Measurements from ENCODE around the gene LEFTY2.
A peak's percentile ranks its signal among the peaks of the same experiment; 100 is the strongest.

LEFTY2 gene

GRCh38 chr1:225909477-225909876, 31.5 kb downstream of the LEFTY2 start:
- ChIA-PET POLR2A (interaction anchor here (0.7 to 2.8 kb wide), 2 partner anchors 14 to 28 kb away, joined by 3 to 10 read pairs; partner anchors contain the start of gene PYCR2), CTCF (interaction anchor here (0.6 to 9.1 kb wide), 10 partner anchors 23 to 437 kb away, joined by 3 to 84 read pairs (median 7); partner anchors contain the start of gene TMEM63A)
- H3K4me1 ChIP-seq (ENCODE audit: control insufficient read depth, insufficient read depth, low read length): no peaks in the 10 kb centered on the region
- no peak overlapping the region for H3K4me3 ChIP-seq (ENCODE audit: low read depth, low read length)
- peaks cover 0 to 3% of the 10 kb centered on the region in 2 experiments; a peak in 1 of 3 replicates for H3K36me3 ChIP-seq (ENCODE audit: control insufficient read depth in 2 of 2, insufficient read depth in 1 of 2, low read length in 2 of 2)
- H3K9me3 ChIP-seq (ENCODE audit: control insufficient read depth, insufficient read depth, low read depth, low read length): no peaks in the 10 kb centered on the region
- H3K27ac ChIP-seq (ENCODE audit: extremely low read depth, low read depth, low read length): no peak overlapping the region
- TF ChIP-seq, protein P1, sequence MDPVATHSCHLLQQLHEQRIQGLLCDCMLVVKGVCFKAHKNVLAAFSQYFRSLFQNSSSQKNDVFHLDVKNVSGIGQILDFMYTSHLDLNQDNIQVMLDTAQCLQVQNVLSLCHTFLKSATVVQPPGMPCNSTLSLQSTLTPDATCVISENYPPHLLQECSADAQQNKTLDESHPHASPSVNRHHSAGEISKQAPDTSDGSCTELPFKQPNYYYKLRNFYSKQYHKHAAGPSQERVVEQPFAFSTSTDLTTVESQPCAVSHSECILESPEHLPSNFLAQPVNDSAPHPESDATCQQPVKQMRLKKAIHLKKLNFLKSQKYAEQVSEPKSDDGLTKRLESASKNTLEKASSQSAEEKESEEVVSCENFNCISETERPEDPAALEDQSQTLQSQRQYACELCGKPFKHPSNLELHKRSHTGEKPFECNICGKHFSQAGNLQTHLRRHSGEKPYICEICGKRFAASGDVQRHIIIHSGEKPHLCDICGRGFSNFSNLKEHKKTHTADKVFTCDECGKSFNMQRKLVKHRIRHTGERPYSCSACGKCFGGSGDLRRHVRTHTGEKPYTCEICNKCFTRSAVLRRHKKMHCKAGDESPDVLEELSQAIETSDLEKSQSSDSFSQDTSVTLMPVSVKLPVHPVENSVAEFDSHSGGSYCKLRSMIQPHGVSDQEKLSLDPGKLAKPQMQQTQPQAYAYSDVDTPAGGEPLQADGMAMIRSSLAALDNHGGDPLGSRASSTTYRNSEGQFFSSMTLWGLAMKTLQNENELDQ (tag by site-specific recombination; IDR thresholded peaks at IDR 0.05; ENCODE audit: low read depth): no peak
- TF ChIP-seq SCRT2 (tag by site-specific recombination; IDR thresholded peaks at IDR 0.05) (peak; percentile 82), GLI2 (tag by site-specific recombination; IDR thresholded peaks at IDR 0.05; ENCODE audit: borderline replicate concordance, low read depth) (no peak), SCRT1 (tag by site-specific recombination; IDR thresholded peaks at IDR 0.05; ENCODE audit: borderline replicate concordance) (peak; percentile 85; the same call in 1 of the 2 replicates), HIC1 (tag by site-specific recombination; IDR thresholded peaks at IDR 0.05) (0 out of 2 replicates have a peak, but pooled peaks have one; percentile 58)

DNA sequence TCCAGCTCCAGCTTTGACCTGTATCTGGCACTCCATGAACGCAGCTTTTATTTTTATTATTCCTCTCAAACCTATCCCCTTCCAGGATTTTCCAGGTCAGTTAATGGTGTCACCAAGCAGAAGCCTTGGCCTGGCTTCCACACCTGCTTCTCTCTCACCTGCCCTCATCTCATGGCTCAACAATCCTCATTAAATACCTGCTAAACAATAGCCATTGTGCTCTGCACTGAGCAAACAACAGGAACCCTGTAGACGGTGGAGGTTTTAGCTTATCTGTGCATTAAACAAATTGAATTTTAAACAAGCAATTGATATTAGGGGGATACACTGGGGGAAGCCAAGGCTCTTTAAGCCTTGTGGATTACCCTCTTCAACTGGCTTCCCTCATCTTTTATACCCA, 32.2 kb downstream of the LEFTY2 start:
- TF ChIP-seq ZBTB8A (tag by site-specific recombination; IDR thresholded peaks at IDR 0.05): no peak
- no peak for TF ChIP-seq GFI1B (tag by site-specific recombination; IDR thresholded peaks at IDR 0.05)
- TF ChIP-seq ZNF777 (tag by site-specific recombination; IDR thresholded peaks at IDR 0.05; ENCODE audit: borderline replicate concordance): no peak
- TF ChIP-seq, protein P2, sequence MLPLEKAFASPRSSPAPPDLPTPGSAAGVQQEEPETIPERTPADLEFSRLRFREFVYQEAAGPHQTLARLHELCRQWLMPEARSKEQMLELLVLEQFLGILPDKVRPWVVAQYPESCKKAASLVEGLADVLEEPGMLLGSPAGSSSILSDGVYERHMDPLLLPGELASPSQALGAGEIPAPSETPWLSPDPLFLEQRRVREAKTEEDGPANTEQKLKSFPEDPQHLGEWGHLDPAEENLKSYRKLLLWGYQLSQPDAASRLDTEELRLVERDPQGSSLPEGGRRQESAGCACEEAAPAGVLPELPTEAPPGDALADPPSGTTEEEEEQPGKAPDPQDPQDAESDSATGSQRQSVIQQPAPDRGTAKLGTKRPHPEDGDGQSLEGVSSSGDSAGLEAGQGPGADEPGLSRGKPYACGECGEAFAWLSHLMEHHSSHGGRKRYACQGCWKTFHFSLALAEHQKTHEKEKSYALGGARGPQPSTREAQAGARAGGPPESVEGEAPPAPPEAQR (tag by site-specific recombination; IDR thresholded peaks at IDR 0.05): no peak
- TF ChIP-seq KLF9 (tag by site-specific recombination; IDR thresholded peaks at IDR 0.05; ENCODE audit: low read depth): no peak
- TF ChIP-seq ZNF335 (tag by site-specific recombination; conservative IDR thresholded peaks at IDR 0.05): no peak
- TF ChIP-seq YY2 (tag by site-specific recombination; IDR thresholded peaks at IDR 0.05): no peak
- TF ChIP-seq EGR2 (tag by site-specific recombination; IDR thresholded peaks at IDR 0.05; ENCODE audit: low read depth): no peak
- no peaks in the 10 kb centered on the region for H3K36me3 ChIP-seq (ENCODE audit: control insufficient read depth in 2 of 2, insufficient read depth in 1 of 2, low read length in 2 of 2)
- no peaks in the 10 kb centered on the region for H3K4me1 ChIP-seq (ENCODE audit: control insufficient read depth, insufficient read depth, low read length)
- no peak overlapping the region for H3K4me3 ChIP-seq (ENCODE audit: low read depth, low read length)
- no peaks in the 10 kb centered on the region for H3K9me3 ChIP-seq (ENCODE audit: control insufficient read depth, insufficient read depth, low read depth, low read length)
- ChIA-PET CTCF (interaction anchor here (0.5 to 9.1 kb wide), 10 partner anchors 11 to 438 kb away, joined by 3 to 84 read pairs (median 4); partner anchors contain the start of genes EPHX1 and TMEM63A), POLR2A (interaction anchor here (0.7 to 0.8 kb wide), 2 partner anchors 15 to 28 kb away, joined by 3 read pairs; partner anchors contain the start of gene PYCR2)
- H3K27ac ChIP-seq (ENCODE audit: extremely low read depth, low read depth, low read length): no peak overlapping the region

DNA sequence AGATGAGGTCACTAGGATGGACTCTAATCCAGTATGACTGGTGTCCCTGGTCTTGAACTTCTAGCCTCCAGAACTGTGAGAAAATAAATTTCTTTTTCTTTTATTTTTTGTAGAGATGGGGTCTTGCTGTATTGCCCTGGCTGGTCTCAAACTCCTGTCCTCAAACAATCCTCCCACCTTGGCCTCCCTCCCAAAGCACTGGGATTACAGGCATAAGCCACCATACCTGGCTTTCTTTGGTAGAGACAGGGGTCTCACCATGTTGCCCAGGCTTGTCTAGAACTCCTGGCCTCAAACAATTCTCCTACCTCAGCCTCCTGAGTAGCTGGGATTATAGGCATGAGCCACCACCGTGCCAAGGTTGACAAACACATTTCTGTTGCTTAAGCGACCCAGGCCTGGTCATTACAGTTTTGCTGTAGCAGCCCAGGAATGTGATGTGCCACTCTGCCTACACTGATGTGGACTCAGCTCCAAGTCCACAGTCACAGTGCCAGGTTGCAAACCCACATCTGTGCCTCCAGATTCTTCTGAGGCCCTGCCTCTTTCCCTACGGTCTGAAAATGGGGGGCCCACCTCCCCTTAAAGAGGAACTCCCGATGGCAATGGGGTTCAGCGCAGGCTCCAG, 32.9 kb downstream of the LEFTY2 start:
- ChIA-PET CTCF (interaction anchor here (0.5 to 9.1 kb wide), 8 partner anchors 12 to 438 kb away, joined by 3 to 84 read pairs (median 4); partner anchors contain the start of genes EPHX1 and TMEM63A), POLR2A (interaction anchor here (0.8 kb wide), 1 partner anchor 16 kb away, joined by 3 read pairs; the partner anchor contains the start of gene PYCR2)
- no peak overlapping the region for H3K4me3 ChIP-seq (ENCODE audit: low read depth, low read length)
- no peaks in the 10 kb centered on the region for H3K9me3 ChIP-seq (ENCODE audit: control insufficient read depth, insufficient read depth, low read depth, low read length)
- H3K36me3 ChIP-seq (ENCODE audit: control insufficient read depth in 2 of 2, insufficient read depth in 1 of 2, low read length in 2 of 2): no peaks in the 10 kb centered on the region
- TF ChIP-seq ZNF121 (tag by site-specific recombination; IDR thresholded peaks at IDR 0.05): peak; percentile 97
- TF ChIP-seq ZNF670 (tag by site-specific recombination; IDR thresholded peaks at IDR 0.05; ENCODE audit: low read depth): no peak
- no peak for TF ChIP-seq MEIS1 (CRISPR knock-in tag; IDR thresholded peaks at IDR 0.05; ENCODE audit: borderline replicate concordance)
- peak; percentile 60; the same call in 1 of the 2 replicates for TF ChIP-seq ZNF692 (tag by site-specific recombination; IDR thresholded peaks at IDR 0.05)
- H3K27ac ChIP-seq (ENCODE audit: extremely low read depth, low read depth, low read length): no peak overlapping the region
- H3K4me1 ChIP-seq (ENCODE audit: control insufficient read depth, insufficient read depth, low read length): no peaks in the 10 kb centered on the region

Data from HEK293 (cell line).